Measurements from ENCODE around the gene SYNDIG1. TPM values are rescaled to one million over a fixed set of nuclear protein-coding genes. Genes with fewer than 3 reads are reported as not detected.

Gene SYNDIG1
- total RNA-seq, 1 experiment from 2014 or later: not detected

DNA sequence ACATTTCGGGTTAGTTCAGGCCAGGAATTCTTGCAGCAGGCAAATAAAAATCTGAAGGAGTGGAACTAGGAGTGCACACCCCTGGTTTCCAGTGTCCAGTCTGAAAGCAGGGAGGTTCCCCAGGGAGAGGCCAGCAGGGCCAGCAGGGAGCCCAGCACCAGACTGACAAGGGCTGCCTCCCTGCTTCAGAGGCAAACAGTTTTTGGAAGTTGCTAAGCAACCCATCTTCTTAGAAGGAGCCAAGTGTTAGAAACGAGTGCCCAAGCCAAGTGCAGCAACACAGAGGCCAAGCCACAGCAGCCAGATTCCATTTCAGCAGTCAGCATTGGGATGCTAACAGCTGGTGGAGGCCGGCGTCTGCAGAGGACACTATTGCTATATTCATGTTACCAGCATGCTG lies 179.1 kb downstream of the SYNDIG1 start:
- DNase-seq (ENCODE audit: extremely low read depth, low read depth): no peak

DNA sequence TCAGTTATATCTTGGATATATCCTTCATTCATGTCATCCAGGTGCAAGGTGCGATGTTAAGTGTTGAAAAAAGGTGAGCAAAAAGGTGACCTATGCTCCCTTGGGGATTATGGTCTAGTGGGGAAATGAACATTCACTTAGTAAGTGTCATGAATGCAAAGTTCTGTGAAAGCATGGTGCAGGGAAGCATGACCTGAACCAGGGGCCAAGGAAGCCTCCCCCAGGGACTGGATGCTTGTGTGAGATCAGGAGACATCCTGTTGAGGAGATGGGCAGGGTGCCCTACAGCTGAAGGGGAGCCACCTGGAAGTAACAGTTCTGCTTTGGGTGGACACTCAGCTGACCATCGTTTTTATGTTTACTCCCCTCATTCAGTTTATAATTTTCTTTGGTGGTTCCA lies 179.5 kb downstream of the SYNDIG1 start:
- DNase-seq (ENCODE audit: extremely low read depth, low read depth): no peak

DNA sequence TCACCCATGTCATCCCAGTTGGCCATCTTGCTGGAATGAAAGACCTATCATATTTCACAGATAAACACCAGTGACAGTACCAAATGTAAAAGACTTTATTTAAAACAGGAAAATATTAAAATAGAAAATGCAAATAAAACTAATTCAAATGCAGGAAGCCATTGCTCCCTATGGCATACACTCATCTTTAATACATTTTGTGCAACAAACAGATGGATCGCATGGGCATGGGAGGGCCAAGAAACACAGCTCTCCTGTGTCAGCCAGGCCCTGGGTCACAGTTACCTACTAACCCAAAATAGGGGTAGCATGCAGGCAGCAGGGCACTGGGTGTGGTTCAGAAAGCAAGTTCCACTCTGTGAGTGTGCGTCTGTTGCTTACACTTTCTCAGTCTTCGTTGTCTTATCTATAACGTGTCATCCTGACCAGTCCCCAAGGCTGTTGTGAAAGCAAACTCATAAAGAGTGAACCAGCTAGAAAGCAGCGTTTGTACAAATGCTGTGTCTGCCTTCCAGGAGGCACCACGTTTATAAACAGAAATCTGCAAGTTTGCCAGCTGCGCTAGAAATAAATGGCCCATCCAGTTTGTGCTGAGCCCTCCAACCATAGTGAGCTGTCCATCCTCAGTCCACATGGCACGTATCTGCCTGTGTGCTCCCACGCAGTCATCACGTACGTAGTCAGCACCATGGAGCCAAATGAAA lies 180.5 kb downstream of the SYNDIG1 start:
- DNase-seq (ENCODE audit: extremely low read depth, low read depth): no peak

DNA sequence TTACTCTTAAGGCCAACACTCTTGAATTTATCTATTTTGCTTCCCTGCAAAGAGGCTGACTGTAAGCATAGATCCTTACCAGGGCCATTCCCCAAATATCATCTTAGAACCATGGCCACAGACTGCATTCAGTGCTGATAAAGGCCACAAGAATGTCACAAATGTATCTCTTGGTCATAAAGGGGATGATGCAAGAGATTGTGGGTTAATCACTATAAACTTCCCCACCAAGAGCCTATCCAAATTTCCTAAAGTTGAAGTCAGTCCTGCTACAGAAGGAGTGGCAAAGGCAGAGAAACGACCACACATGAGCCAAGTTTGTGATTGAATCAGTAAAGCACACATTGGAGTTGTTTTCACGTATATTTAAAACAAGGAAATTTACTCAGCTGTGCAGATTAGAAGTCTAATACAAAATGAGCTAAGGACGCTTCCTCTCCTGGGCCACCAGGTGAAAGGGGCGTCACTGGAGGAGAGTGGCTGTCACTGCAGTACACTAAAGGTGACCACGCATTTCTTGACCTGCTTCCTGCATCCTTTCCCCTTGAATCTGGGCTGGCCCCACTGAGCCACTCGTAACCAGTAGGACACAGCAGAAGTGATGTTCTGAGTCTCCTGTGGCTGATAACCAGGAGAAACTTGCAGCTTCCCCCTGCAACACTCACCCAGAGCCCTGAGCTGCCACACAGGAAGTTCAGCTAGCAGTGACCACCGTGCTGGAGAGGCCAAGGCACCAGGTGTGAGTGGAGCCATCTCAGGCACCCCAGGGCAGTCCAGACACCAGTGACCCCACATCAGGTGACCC lies 181.9 kb downstream of the SYNDIG1 start:
- DNase-seq (ENCODE audit: extremely low read depth, low read depth): no peak

DNA sequence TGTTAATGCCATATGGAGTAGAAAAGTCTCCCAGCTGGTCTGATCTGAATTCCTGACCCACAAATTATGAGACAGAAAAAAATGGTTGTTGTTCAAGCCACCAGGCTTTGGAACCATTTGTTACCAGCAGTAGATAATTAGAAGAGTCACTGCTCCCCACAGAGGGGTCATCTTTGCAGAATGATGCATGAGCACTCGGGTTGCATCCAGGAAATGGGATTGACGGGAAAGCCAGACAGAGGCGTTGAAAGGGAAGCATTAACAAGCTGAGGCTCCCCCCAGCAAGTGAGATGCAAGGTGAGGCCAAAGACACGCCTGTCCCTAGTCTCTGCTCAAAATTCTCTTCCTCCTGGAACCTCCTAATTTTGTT lies 182.5 kb downstream of the SYNDIG1 start:
- no peak for DNase-seq (ENCODE audit: extremely low read depth, low read depth)

DNA sequence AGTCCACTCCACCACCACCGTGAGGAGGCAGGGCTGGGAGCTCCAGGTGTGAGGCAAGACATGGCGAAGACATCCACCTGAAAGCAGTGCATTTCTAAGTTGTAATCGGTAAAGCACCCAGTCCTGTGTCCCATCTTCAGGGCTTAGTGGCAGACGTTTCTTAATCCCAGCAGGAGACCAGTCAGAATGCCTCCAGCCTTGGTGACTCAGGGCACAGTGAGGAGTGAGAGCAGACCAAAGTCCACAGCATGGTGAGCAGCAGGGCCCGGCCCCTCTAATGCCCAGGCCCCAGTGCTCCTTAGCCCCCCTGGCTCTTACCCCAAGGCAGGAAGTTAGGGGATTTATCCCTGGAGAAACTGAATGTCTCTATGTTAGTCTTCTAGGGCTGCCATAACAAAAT lies 183.9 kb downstream of the SYNDIG1 start:
- no peak for DNase-seq (ENCODE audit: extremely low read depth, low read depth)

DNA sequence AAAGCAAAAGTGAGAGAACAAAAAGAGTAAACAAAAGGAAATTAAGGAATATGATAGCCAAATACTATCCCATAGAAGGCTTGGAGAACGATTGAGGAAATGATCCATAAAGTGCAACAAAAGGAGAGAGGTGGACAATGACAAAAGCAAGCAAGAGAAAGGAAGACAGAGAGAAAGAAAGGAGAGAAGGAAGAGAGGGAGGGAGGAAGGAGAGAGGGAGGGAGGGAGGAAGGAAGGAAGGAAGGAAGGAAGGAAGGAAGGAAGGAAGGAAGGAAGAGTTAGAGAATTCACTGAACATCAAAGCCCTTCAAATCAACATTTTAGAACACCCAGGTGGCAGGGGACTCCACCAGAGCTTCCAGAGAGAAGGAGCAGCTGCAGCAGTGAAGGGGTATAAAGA lies 185.0 kb downstream of the SYNDIG1 start:
- DNase-seq (ENCODE audit: extremely low read depth, low read depth): no peak

DNA sequence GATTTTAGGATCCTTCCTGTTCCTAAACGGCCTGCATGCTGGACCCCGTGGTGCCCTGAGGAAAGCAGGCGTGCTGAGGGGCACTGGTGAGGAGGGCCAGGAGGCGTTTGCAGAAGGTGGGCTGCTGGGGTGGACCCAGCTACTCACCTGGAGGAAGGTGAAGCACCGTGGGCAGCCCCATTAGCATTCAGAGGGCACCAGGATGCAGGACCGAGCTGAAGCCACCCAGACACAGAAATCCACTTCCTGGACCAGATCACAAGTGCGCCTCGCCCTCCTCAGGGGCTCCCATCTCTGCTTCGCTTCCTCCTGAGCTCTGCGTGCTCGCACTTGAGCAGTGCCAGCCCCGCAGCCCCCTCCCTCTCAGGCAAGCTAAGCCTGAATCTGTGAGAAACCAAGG lies 187.0 kb downstream of the SYNDIG1 start:
- DNase-seq (ENCODE audit: extremely low read depth, low read depth): no peak

DNA sequence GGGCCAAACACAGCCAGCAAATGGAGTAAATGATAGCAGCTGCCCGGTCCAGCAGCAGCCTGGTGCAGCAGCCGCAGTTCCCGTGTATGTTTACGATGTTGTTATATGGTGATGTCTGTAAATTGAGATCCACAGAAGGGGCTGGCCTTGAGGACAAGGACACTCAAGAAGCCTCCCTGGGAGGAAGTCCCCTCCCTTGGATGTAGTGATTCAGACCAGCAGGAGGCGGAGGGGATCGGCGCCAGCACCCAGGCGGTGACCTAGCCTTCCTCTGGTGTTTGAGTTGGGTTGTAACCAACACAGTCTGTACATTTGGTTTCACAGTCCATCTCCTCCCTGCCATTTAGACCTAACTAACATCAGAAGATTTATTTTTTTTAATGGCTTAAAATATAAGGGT lies 187.8 kb downstream of the SYNDIG1 start:
- DNase-seq (ENCODE audit: extremely low read depth, low read depth): no peak

DNA sequence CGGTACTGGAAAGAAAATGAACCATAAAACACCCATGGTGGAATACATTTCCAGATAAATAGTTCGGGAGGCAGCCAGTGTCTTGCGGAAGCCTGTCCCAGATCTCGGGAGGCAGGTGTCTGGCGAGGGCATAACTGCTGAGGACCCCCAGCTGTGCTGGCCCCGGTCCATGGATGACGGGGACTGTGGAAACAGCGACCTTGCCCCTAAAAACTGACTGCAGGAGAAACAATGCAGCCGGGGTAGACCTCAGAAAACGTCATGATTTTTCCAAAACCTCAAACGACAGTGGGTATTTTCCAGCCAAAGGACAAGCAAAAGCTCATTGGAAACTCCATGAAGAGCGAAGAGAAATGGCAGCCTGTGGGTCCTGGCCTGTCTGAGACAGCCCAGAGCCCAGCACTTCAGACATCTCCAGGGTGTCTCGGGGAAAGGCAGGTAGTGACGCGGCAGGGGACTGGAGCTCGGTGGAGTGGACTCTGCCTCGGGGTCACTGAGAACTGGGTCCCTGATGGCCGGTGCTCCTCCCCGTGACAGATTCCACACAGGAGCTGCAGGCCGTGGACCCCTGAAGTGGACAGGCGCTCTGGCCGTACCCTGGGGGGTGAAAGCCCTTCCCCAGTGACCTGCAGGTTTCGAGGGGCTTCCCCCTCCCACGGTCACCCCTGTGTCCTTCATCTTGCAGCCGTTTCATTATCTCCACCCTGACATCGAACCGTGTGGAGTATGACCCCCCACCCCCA lies 188.6 kb downstream of the SYNDIG1 start:
- DNase-seq (ENCODE audit: extremely low read depth, low read depth): no peak

DNA sequence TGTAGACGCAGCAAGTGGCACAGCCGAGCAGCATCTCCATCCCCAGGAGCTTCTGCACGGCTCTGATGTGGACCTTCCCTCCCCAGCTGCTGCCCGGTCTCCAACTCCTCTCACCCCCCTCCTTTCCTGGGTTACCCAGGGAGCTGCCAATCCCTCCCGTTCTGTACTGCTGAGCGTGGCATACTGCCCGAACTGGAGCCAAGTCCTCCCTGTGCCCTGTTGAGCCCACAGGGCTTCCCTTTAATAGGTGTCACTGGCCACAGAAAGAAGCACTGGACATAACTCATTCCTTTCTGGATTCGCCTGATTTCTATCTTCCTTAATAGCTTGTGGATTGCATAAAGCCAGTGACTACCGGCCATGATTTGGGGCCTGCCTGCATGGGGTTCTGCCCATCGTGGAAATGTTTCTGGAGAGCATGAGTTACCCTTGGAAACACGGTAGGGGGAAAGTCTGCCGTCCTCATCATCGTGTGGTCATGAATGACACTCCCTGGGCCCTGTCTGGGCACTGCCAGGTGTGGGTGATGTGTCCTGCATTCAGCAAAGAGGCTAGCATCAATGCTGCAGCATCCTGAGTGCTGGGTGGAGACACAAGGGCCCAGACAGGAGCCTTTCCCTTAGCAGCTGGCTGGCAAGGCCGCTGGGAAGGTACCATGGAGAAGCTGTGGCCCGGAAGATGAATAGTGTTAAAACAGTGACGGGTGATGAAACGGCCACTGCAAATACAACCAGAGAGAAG lies 189.7 kb downstream of the SYNDIG1 start:
- DNase-seq (ENCODE audit: extremely low read depth, low read depth): no peak

DNA sequence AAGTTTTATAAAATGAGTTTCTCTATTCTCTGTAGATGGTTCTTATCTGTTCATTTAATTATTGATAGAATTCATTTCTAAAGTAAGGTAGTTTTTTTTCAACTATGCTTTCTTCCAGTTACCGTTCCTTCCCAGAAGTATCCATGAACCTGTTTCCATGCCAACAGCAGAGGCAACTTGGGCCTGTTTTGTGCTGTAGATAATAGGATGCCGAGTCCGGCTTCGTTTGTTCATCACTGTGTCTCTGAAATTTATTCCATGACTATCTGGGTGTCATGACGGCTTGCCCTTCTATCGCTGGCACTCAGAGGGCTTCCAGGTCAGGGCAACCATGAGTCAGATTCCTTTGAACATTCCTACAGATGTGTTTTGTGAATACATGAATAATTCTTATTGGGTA lies 190.4 kb downstream of the SYNDIG1 start:
- no peak for DNase-seq (ENCODE audit: extremely low read depth, low read depth)

DNA sequence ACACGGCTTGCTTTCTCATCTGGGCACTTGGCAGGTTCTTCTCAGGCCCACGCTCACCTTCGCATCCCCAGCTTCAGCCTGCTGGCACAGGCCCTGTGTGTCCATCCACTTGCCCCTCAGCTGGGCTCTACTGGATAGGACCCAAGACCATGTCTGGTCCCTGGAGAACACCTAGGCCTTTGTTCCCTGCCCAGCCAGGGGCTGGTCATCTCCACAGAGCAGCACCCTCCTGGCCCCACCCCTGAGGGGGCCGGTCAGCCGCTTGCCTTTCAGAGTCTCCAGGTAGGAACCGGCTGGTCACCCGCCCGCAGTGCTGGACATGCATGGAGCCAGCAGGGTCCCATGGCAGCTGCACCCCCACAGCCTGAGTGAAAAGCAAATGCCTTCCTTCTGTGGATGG lies 191.2 kb downstream of the SYNDIG1 start:
- DNase-seq (ENCODE audit: extremely low read depth, low read depth): no peak

DNA sequence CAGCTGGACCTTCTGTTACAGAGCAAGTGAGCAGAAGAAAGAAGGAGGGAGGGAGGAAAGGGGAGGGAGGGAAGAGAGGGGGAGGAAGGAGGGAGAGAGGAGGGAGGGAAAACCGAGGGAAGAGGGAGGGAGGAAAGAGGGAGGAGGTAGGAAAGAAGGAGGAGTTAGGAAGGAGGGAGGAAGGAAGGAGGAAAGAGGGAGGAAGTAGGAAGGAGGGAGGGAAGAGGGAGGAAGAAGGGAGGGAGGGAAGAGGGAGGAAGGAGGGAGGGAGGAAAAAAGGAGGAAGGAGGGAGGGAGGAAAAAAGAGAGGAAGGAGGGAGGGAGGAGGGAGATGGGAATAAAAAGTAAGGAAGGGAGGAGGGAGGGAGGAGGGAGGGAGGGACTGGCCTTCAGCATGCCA lies 191.8 kb downstream of the SYNDIG1 start:
- DNase-seq (ENCODE audit: extremely low read depth, low read depth): no peak

DNA sequence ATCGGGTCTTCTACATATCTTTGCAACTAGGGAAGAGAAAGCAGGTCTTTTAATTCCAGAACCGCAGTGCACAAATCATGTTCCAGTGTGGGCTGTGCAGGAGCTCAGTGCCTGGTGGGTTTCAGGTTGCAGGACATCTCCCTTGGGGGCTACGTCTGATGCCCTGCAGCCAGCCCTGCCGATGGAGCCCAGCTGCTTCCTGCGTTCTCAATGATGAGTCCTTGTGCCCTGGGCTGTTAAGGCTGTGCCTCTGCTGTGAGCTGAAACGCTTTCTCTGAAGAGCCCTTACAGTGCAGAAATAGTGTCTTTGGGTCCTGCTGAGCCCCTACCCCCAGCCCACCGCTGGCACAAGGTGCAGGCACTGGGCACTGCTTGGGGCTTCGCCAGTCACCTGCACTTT lies 192.9 kb downstream of the SYNDIG1 start:
- DNase-seq (ENCODE audit: extremely low read depth, low read depth): no peak

DNA sequence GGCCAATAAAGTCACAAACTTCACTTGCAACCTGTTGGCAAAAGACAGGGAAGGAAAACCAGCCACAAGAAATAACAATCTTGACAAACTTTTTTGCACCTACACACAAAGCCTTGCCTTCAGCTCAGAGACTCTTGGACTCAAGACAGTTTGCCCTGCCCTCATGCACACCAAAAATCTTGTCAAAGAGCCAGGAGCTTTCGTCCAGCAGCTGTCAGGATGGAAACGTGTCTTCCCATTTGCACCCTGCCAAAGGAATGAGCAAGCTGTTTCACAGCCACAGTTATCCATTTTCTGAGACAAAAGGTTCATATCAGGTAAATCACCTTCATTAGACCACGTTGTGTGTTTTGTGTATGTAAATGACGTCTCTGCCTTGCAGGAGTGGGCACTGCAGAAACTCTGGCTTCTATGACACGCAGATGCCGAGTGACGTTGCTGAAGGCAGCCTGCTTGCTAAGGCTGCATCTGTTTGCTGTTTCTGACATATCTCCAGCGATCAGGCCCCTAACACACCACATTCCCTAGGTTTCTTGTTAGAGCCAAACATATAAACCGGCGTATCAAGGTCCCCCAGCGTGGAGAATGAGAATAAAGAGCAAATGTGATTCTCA lies 193.4 kb downstream of the SYNDIG1 start:
- no peak for DNase-seq (ENCODE audit: extremely low read depth, low read depth)

DNA sequence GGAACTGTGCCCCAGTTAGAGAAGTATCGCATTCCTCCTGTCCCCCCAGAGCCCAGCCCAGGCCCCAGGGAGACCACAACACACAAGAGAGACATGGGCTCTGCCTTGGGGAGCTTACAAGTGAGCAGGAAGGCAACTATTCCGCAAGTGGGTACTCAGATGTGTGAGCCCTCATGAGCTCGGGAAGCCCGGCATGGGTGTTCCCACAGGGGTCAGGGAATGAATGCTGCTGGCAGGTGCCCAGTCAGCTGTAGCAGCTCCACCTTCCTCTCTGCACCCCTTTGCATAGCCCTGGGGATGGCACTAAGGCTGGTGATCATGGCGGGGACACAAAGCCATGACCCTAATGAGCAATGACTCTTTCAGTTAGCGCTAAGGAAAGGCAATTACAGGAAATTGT lies 194.1 kb downstream of the SYNDIG1 start:
- no peak for DNase-seq (ENCODE audit: extremely low read depth, low read depth)

DNA sequence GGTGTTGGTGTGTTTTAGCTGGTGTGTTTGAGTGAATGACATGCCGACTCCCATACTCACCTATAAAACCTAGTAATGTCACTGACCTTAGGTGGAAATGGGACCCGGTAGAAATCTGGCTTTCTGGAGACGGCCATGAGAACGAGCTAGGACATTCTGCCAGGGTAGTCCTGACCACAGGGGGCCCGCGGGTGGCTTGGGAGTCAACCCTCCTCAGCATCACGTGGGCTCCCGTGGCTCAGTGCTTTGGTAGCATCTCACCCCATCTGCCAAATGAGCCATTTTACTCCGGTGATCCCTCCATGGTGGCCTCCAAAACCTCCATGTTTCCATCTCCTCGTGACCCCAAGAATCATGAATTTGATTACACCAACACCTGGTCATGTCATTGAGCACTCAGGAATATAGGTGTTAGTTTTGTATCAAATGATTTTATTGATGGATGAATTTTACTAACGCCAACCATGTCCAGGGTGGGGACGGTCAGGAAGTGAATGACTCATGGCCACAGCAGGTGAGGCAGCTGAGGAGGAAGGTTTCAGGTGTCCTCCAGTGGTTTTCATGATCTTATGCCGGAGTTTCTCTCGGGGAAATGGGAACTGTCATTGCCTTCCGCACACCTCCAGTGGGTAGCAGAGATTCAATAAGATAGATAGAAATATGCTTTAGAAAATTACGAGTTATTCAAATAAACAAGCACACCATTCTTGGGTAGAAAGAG lies 195.0 kb downstream of the SYNDIG1 start:
- no peak for DNase-seq (ENCODE audit: extremely low read depth, low read depth)

DNA sequence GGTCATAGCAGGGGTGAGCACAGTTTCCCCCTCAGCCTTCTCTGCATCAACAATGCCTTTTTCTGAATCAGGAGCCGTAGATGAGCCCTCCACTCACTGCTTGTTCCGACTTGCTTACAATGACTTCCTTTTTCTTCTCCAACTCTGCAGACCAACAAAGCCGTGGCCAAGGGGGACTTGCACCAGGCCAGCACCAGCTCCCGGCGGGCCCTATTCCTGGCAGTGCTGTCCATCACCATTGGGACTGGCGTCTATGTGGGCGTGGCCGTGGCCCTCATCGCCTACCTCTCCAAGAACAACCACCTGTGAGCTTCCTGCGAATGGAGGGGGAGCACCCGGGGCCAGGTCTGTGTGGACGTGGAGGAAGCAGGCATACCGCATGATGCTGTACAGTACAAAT lies 195.8 kb downstream of the SYNDIG1 start:
- DNase-seq (ENCODE audit: extremely low read depth, low read depth): no peak

DNA sequence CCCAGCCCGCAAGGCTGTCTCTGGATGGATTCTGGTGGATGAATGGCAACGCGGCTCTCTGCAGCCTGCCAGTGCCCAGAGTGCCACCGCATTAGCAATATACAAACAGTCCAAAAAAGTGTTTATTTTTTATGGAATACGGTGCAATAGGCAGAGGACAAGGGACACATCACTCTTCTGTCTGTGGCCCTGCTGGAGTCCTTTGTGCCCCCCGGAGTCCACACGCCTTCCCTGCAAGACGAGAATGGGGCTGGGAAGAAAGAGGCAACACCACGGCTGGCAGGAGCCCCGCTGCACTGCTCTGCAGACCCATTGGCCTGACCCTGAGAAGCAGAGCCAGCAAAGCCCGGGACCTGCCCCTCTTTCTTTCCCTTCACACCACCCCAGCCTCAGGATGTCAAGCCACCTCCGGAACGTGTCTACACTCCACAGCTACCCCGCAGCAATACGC lies 196.3 kb downstream of the SYNDIG1 start:
- no peak for DNase-seq (ENCODE audit: extremely low read depth, low read depth)
